ENCODE measurements around the gene SHOX. TPM values are rescaled to one million over a fixed set of nuclear protein-coding genes. Genes with fewer than 3 reads are reported as not detected.

SHOX gene
- total RNA-seq, 3 donors from 2014 or later = 0.33 to 0.80 TPM; not detected in 1

DNA sequence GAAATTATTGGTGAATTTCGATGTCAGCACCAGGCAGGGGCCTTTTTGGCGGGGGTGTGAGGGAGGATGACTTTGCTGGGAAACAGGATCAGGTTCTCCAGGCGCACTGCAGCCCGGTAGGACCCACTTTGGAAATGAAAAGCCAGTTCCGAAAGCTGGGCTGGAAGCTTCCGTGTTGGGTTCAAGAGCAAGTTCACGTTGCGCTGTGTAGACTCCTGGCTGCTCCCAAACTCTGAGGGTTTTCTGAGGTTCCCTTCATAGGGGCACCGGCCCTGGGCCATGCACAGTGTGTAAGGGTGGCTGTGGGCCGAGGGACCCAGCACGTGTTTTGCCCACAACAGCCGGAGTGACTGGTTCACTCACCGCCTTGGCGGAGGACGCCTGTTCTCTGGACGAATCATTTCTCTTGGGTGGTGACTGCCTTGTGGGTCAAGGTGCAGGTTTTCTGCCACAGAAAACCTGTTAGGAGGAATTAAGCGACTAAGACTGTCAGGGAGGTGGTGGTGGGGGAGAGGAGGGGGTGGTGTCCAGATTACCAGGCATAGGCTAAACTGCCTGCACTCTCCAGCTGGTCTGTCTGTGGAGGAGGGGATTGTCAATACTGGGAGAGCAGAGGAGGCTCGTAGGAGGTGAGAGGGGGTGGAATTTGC lies 8.0 kb downstream of the SHOX start:
- intact Hi-C loops (cut with DNase I; ENCODE audit: low total_unique reads) = no loop called here
- DNase-seq (ENCODE audit: low spot score in 2 of 2) = peak in 1 of 2 donors; percentile 15
- Histone ChIP-seq H3K4me1 (no peaks in the 10 kb centered on the region), H3K36me3 (no peaks in the 10 kb centered on the region), H3K27ac (no peak overlapping the region), H3K4me3 (no peak overlapping the region), H3K27me3 (peaks cover 0 to 91% of the 10 kb centered on the region in 2 donors), H3K9me3 (no peaks in the 10 kb centered on the region)
- TF ChIP-seq POLR2AphosphoS5 (IDR thresholded peaks at IDR 0.05) = no peak
- TF ChIP-seq POLR2A (IDR thresholded peaks at IDR 0.05) = no peak
- TF ChIP-seq, protein P1, sequence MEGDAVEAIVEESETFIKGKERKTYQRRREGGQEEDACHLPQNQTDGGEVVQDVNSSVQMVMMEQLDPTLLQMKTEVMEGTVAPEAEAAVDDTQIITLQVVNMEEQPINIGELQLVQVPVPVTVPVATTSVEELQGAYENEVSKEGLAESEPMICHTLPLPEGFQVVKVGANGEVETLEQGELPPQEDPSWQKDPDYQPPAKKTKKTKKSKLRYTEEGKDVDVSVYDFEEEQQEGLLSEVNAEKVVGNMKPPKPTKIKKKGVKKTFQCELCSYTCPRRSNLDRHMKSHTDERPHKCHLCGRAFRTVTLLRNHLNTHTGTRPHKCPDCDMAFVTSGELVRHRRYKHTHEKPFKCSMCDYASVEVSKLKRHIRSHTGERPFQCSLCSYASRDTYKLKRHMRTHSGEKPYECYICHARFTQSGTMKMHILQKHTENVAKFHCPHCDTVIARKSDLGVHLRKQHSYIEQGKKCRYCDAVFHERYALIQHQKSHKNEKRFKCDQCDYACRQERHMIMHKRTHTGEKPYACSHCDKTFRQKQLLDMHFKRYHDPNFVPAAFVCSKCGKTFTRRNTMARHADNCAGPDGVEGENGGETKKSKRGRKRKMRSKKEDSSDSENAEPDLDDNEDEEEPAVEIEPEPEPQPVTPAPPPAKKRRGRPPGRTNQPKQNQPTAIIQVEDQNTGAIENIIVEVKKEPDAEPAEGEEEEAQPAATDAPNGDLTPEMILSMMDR (IDR thresholded peaks at IDR 0.05) = no peak

DNA sequence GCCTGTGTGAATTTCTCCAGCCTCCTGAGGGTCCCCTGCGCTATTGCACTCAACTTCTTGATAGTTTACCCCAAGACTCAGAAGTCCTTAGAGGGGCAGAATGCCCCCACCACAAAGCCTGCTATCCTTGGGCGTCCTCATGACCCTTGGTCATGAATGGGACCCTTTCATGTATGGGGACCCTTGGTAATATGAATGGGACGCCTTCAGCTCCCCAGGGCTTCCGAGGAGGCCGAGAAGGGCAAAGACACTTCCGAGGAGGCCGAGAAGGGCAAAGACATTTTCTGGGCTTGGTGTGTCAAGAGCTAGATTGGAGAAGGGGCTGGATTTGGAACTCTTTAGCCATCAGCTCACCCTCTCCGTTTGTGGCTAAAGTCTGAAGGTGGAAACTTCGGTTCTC lies 8.6 kb downstream of the SHOX start:
- DNase-seq (ENCODE audit: low spot score in 2 of 2) = no peak
- TF ChIP-seq, protein P1 (IDR thresholded peaks at IDR 0.05) = no peak
- TF ChIP-seq POLR2AphosphoS5 (IDR thresholded peaks at IDR 0.05) (no peak), POLR2A (IDR thresholded peaks at IDR 0.05) (no peak)
- Histone ChIP-seq H3K4me1 (no peaks in the 10 kb centered on the region), H3K36me3 (no peaks in the 10 kb centered on the region), H3K27me3 (peaks cover 0 to 91% of the 10 kb centered on the region in 2 donors), H3K27ac (no peak overlapping the region), H3K9me3 (no peaks in the 10 kb centered on the region), H3K4me3 (no peak overlapping the region)
- intact Hi-C loops (cut with DNase I; ENCODE audit: low total_unique reads) = no loop called here

DNA sequence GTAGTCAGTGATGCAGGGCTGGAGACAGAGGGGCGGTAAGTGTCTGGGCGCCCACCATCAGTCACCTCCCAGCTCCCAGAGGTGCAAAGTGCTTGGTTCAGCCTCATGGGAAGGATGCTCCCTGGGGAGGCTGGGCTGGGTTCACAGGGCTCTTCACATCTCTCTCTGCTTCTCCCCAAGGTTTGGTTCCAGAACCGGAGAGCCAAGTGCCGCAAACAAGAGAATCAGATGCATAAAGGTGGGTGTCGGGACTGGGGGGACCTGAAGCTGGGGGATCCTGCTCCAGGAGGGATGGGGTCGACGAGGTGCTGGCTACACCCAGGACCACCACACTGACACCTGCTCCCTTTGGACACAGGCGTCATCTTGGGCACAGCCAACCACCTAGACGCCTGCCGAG lies 10.1 kb downstream of the SHOX start:
- H3K27me3 ChIP-seq = peaks cover 0 to 89% of the 10 kb centered on the region in 2 donors
- intact Hi-C loops (cut with DNase I; ENCODE audit: low total_unique reads) = no loop called here
- TF ChIP-seq POLR2AphosphoS5 (IDR thresholded peaks at IDR 0.05) = no peak
- TF ChIP-seq POLR2A (IDR thresholded peaks at IDR 0.05) = no peak
- TF ChIP-seq, protein P1 (IDR thresholded peaks at IDR 0.05) = no peak

DNA sequence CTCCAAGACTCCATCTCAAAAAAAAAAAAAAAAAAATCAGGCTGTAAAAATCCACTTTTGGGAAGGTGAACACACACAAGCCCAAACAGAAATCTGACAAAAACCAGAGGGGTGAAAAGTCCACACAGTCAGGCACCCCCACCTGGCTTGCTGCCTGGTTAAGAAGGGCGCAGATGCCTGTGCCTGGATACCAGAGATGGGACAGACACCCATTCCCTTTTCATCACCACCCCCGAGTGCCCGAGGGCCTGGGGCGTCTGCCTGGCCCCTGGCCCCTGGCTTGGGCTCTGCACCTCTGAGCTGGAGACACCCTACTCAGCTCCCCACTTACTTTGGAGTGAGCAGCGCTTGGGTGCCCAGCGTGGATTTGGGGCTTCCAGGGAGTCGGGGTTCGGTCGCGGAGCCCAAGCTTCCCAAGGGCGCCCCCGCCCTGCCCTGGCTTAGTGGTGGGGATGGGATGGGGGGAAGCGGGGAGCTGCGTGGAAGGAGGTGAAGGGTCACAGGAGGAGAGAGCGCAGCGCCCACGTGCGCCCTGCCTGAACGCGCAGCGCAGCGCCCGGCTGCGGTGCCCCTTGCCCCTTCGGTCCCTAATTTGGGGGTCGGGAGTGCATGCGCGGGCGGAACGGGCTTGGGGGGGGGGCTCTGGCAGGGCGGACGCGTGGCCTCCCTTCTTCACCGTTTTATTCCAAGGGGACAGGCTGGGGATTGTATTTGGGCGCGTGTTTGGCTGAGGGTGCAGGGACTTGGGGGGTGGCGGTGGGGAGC lies 11.3 kb downstream of the SHOX start:
- DNase-seq (ENCODE audit: low spot score in 2 of 2) = peak in 1 of 2 donors; percentile 36
- intact Hi-C loops (cut with DNase I; ENCODE audit: low total_unique reads) = no loop called here
- TF ChIP-seq POLR2A (IDR thresholded peaks at IDR 0.05) (no peak), POLR2AphosphoS5 (IDR thresholded peaks at IDR 0.05) (no peak)
- TF ChIP-seq, protein P1 (IDR thresholded peaks at IDR 0.05) = no peak

More for the DNA sequence above, 10.1 kb downstream of the SHOX start:
- no peak overlapping the region for H3K4me3 ChIP-seq
- H3K36me3 ChIP-seq = no peaks in the 10 kb centered on the region
- H3K27ac ChIP-seq = no peak overlapping the region
- H3K9me3 ChIP-seq = no peaks in the 10 kb centered on the region
- DNase-seq (ENCODE audit: low spot score in 2 of 2) = no peak
- H3K4me1 ChIP-seq = no peaks in the 10 kb centered on the region

More for the DNA sequence above, 11.3 kb downstream of the SHOX start:
- H3K9me3 ChIP-seq = no peaks in the 10 kb centered on the region
- H3K27me3 ChIP-seq = peaks cover 0 to 89% of the 10 kb centered on the region in 2 donors
- H3K27ac ChIP-seq = no peak overlapping the region
- no peak overlapping the region for H3K4me3 ChIP-seq
- no peaks in the 10 kb centered on the region for H3K36me3 ChIP-seq
- no peaks in the 10 kb centered on the region for H3K4me1 ChIP-seq

All from breast epithelium (tissue), 4 donors.